ENCODE data around the gene TMEM132D. TPM values are rescaled to one million over a fixed set of nuclear protein-coding genes. Genes with fewer than 3 reads are reported as not detected.
"Not testable (repeated sequence)": the region's sequence is repeated elsewhere in the genome, so short reads cannot be mapped to it uniquely, and the experiment has no call there.

Gene TMEM132D
- total RNA-seq, 2 experiments from 2014 or later: not detected

- Mint-ChIP-seq H3K36me3 (no peaks in the 10 kb centered on the region), H3K27me3 (no peaks in the 10 kb centered on the region), H3K4me1 (no peaks in the 10 kb centered on the region), H3K27ac (no peak overlapping the region), H3K4me3 (no peak overlapping the region), H3K9me3 (no peaks in the 10 kb centered on the region)
- DNase-seq: no peak
Measured at GRCh38 chr12:129074379-129074778, 829.4 kb downstream of the TMEM132D start.

GRCh38 chr12:129073157-129073915 lies 830.5 kb downstream of the TMEM132D start:
- Mint-ChIP-seq H3K4me1 (no peaks in the 10 kb centered on the region), H3K9me3 (no peaks in the 10 kb centered on the region), H3K27ac (no peak overlapping the region), H3K4me3 (no peak overlapping the region), H3K36me3 (no peaks in the 10 kb centered on the region), H3K27me3 (peaks cover under 1% of the 10 kb centered on the region)
- DNase-seq: no peak

- DNase-seq: no peak
Measured at GRCh38 chr12:129071362-129071761, 832.5 kb downstream of the TMEM132D start.

GRCh38 chr12:129069886-129070285 lies 833.9 kb downstream of the TMEM132D start:
- DNase-seq: no peak
- Mint-ChIP-seq H3K4me3 (no peak overlapping the region), H3K9me3 (no peaks in the 10 kb centered on the region), H3K36me3 (no peaks in the 10 kb centered on the region), H3K4me1 (no peaks in the 10 kb centered on the region), H3K27ac (no peak overlapping the region), H3K27me3 (peaks cover 3% of the 10 kb centered on the region)

More at GRCh38 chr12:129071362-129071761, 832.5 kb downstream of the TMEM132D start:
- H3K36me3 Mint-ChIP-seq: no peaks in the 10 kb centered on the region
- H3K27me3 Mint-ChIP-seq: peaks cover 3% of the 10 kb centered on the region
- H3K4me1 Mint-ChIP-seq: no peaks in the 10 kb centered on the region
- no peak overlapping the region for H3K4me3 Mint-ChIP-seq
- H3K9me3 Mint-ChIP-seq: no peaks in the 10 kb centered on the region
- H3K27ac Mint-ChIP-seq: no peak overlapping the region

GRCh38 chr12:129068684-129069083 lies 835.1 kb downstream of the TMEM132D start:
- H3K27me3 Mint-ChIP-seq: peaks cover 3% of the 10 kb centered on the region
- H3K36me3 Mint-ChIP-seq: no peaks in the 10 kb centered on the region
- H3K9me3 Mint-ChIP-seq: no peaks in the 10 kb centered on the region
- no peak overlapping the region for H3K4me3 Mint-ChIP-seq
- H3K4me1 Mint-ChIP-seq: no peaks in the 10 kb centered on the region
- no peak overlapping the region for H3K27ac Mint-ChIP-seq
- no peak for DNase-seq

GRCh38 chr12:129067491-129067890 lies 836.3 kb downstream of the TMEM132D start:
- H3K36me3 Mint-ChIP-seq: no peaks in the 10 kb centered on the region
- H3K4me3 Mint-ChIP-seq: no peak overlapping the region

GRCh38 chr12:129064209-129064855 lies 839.5 kb downstream of the TMEM132D start:
- Mint-ChIP-seq H3K4me3 (no peak overlapping the region), H3K27me3 (peaks cover 3% of the 10 kb centered on the region), H3K36me3 (no peaks in the 10 kb centered on the region), H3K9me3 (no peaks in the 10 kb centered on the region), H3K27ac (no peak overlapping the region), H3K4me1 (no peaks in the 10 kb centered on the region)
- DNase-seq: no peak

More at GRCh38 chr12:129067491-129067890, 836.3 kb downstream of the TMEM132D start:
- Mint-ChIP-seq H3K27me3 (peaks cover 3% of the 10 kb centered on the region), H3K27ac (no peak overlapping the region), H3K9me3 (no peaks in the 10 kb centered on the region), H3K4me1 (no peaks in the 10 kb centered on the region)
- no peak for DNase-seq

GRCh38 chr12:129063600-129063999 lies 840.2 kb downstream of the TMEM132D start:
- no peak for DNase-seq
- no peak overlapping the region for H3K4me3 Mint-ChIP-seq
- H3K36me3 Mint-ChIP-seq: no peaks in the 10 kb centered on the region
- H3K27ac Mint-ChIP-seq: no peak overlapping the region
- no peaks in the 10 kb centered on the region for H3K4me1 Mint-ChIP-seq
- peaks cover 3% of the 10 kb centered on the region for H3K27me3 Mint-ChIP-seq
- no peaks in the 10 kb centered on the region for H3K9me3 Mint-ChIP-seq

- H3K4me3 Mint-ChIP-seq: no peak overlapping the region
- H3K9me3 Mint-ChIP-seq: peaks cover 2% of the 10 kb centered on the region
- no peaks in the 10 kb centered on the region for H3K4me1 Mint-ChIP-seq
- H3K36me3 Mint-ChIP-seq: no peaks in the 10 kb centered on the region
- no peak for DNase-seq
- no peak overlapping the region for H3K27ac Mint-ChIP-seq
- no peaks in the 10 kb centered on the region for H3K27me3 Mint-ChIP-seq
Measured at GRCh38 chr12:129053232-129053631, 850.6 kb downstream of the TMEM132D start.

GRCh38 chr12:129052373-129052772 lies 851.5 kb downstream of the TMEM132D start:
- Mint-ChIP-seq H3K4me1 (no peaks in the 10 kb centered on the region), H3K36me3 (no peaks in the 10 kb centered on the region), H3K27me3 (no peaks in the 10 kb centered on the region), H3K9me3 (peaks cover 2% of the 10 kb centered on the region), H3K27ac (no peak overlapping the region), H3K4me3 (no peak overlapping the region)
- no peak for DNase-seq

- Mint-ChIP-seq H3K27me3 (no peaks in the 10 kb centered on the region), H3K4me3 (no peak overlapping the region), H3K9me3 (peaks cover 2% of the 10 kb centered on the region), H3K27ac (no peak overlapping the region), H3K4me1 (no peaks in the 10 kb centered on the region), H3K36me3 (no peaks in the 10 kb centered on the region)
- DNase-seq: no peak
Measured at GRCh38 chr12:129049917-129050316, 853.9 kb downstream of the TMEM132D start.

GRCh38 chr12:129043334-129043733 lies 860.5 kb downstream of the TMEM132D start:
- not testable (repeated sequence) for H3K4me1 Mint-ChIP-seq, H3K27me3 Mint-ChIP-seq, H3K9me3 Mint-ChIP-seq, H3K27ac Mint-ChIP-seq, H3K36me3 Mint-ChIP-seq, H3K4me3 Mint-ChIP-seq, DNase-seq

GRCh38 chr12:129036135-129036534 lies 867.7 kb downstream of the TMEM132D start:
- DNase-seq: no peak
- Mint-ChIP-seq H3K4me1 (no peaks in the 10 kb centered on the region), H3K27me3 (peaks cover 3% of the 10 kb centered on the region), H3K27ac (no peak overlapping the region), H3K9me3 (peaks cover 5% of the 10 kb centered on the region), H3K36me3 (no peaks in the 10 kb centered on the region), H3K4me3 (no peak overlapping the region)

- Mint-ChIP-seq H3K36me3 (no peaks in the 10 kb centered on the region), H3K27me3 (peaks cover 3% of the 10 kb centered on the region), H3K9me3 (peaks cover 5% of the 10 kb centered on the region), H3K4me1 (no peaks in the 10 kb centered on the region), H3K4me3 (no peak overlapping the region), H3K27ac (no peak overlapping the region)
- DNase-seq: no peak
Measured at GRCh38 chr12:129034558-129035289, 869.1 kb downstream of the TMEM132D start.

- no peak for DNase-seq
- Mint-ChIP-seq H3K4me3 (no peak overlapping the region), H3K36me3 (no peaks in the 10 kb centered on the region), H3K9me3 (peaks cover 2% of the 10 kb centered on the region), H3K27me3 (peaks cover 3% of the 10 kb centered on the region), H3K27ac (no peak overlapping the region), H3K4me1 (no peaks in the 10 kb centered on the region)
Measured at GRCh38 chr12:129028844-129029243, 875.0 kb downstream of the TMEM132D start.
